OCI-LY1 (cell line): Measurements from ENCODE around the gene CD93.

ENCODE experiments used
- H2AFZ ChIP-seq: fragments of 200-600 bp; sonication (generic), shearing (Covaris generic); 2 replicates; pipeline ENCODE4 v1.6.0; 2014; ENCODE audit warnings: antibody characterized with exemption, mild to moderate bottlenecking, low read length
- H3F3A ChIP-seq: fragments of 200-600 bp; sonication (generic), shearing (Covaris generic); 2 replicates; pipeline ENCODE4 v1.6.0; 2014; ENCODE audit warnings: mild to moderate bottlenecking, antibody characterized with exemption, low read length, moderate library complexity; ENCODE audit not compliant: insufficient read depth
- H3K27ac ChIP-seq: fragments of 200-600 bp; sonication (generic); 2 replicates; pipeline ENCODE4 v1.5.1; 2014; ENCODE audit warnings: low read length, mixed run types, mild to moderate bottlenecking, low read depth; ENCODE audit not compliant: poor library complexity, severe bottlenecking
- H3K27me3 ChIP-seq: fragments of 200-600 bp; sonication (generic); 2 replicates; pipeline ENCODE4 v1.6.0; 2014; ENCODE audit warnings: antibody characterized with exemption, mild to moderate bottlenecking, low read length, moderate library complexity; ENCODE audit not compliant: insufficient read depth
- H3K36me3 ChIP-seq: fragments of 200-600 bp; sonication (generic); 2 replicates; pipeline ENCODE4 v1.6.1; 2014; ENCODE audit warnings: mild to moderate bottlenecking, antibody characterized with exemption, low read length, moderate library complexity, mixed read lengths; ENCODE audit not compliant: insufficient read depth
- H3K4me1 ChIP-seq: fragments of 200-600 bp; sonication (generic); 2 replicates; pipeline ENCODE4 v1.5.1; 2014; ENCODE audit warnings: mild to moderate bottlenecking, low read length, moderate library complexity; ENCODE audit not compliant: insufficient read depth, severe bottlenecking
- H3K4me2 ChIP-seq: fragments of 200-600 bp; sonication (generic), shearing (Covaris generic); 2 replicates; pipeline ENCODE4 v1.6.1; 2014; ENCODE audit warnings: low read length
- H3K4me3 ChIP-seq: fragments of 200-600 bp; sonication (generic); 2 replicates; pipeline ENCODE4 v1.5.1; 2014; ENCODE audit warnings: low read length, low read depth, mild to moderate bottlenecking, mixed read lengths; ENCODE audit not compliant: poor library complexity, severe bottlenecking
- H3K79me2 ChIP-seq: fragments of 200-600 bp; shearing (Covaris generic); 2 replicates; pipeline ENCODE4 v1.6.1; 2016; ENCODE audit warnings: mixed run types, low read length, mixed read lengths; ENCODE audit not compliant: insufficient read depth
- H3K9ac ChIP-seq: fragments of 200-600 bp; sonication (generic), shearing (Covaris generic); 2 replicates; pipeline ENCODE4 v1.6.1; 2014; ENCODE audit warnings: mild to moderate bottlenecking, low read length, mixed read lengths
- H3K9me2 ChIP-seq: fragments of 200-600 bp; sonication (generic), shearing (Covaris generic); 2 replicates; pipeline ENCODE4 v1.6.1; 2014; ENCODE audit warnings: low read depth, mild to moderate bottlenecking, low read length, mixed read lengths
- H3K9me3 ChIP-seq: fragments of 200-600 bp; shearing (Covaris generic); 2 replicates; pipeline ENCODE4 v1.6.1; 2014; ENCODE audit warnings: low read length, mixed read lengths
- H4K20me1 ChIP-seq: fragments of 200-600 bp; sonication (generic), shearing (Covaris generic); 2 replicates; pipeline ENCODE4 v1.6.0; 2016; ENCODE audit warnings: mild to moderate bottlenecking, low read length; ENCODE audit not compliant: insufficient read depth
- EZH2 ChIP-seq: fragments of 200-600 bp; sonication (generic), shearing (Covaris generic); IDR thresholded peaks from 2 replicates; pipeline ENCODE4 v1.8.0; 2017; ENCODE audit warnings: borderline replicate concordance, mixed run types, mild to moderate bottlenecking, antibody characterized with exemption, low read length, moderate library complexity, mixed read lengths
- TF ChIP-seq, protein P1 (sequence below): fragments of 200-600 bp; sonication (generic), shearing (Covaris generic); IDR thresholded peaks from 2 replicates; pipeline ENCODE4 v1.5.1; 2017; ENCODE audit warnings: mild to moderate bottlenecking, antibody characterized with exemption, low read length, moderate library complexity, mixed read lengths

The CD93 gene

DNA sequence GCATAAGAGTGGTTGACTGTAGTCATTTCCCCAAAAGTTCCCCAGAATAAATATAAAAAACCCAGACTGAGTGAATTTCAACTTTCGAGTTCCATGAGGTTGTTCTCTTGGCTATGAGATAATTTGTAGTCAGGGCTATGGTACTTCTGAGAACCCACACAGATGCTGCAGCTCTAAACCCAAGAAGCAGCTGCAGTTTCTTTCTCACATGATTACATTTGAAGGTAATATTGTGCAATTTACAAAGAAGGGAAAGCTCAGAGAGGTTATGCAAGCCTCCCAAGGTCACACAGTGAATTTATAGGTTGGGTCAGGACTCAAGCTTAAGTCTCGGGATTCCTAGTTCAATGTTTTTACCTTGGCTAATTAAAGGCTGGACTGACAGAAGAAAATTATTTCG lies 29.7 kb upstream of the CD93 start:
- no peak for TF ChIP-seq EZH2
- TF ChIP-seq, protein P1, sequence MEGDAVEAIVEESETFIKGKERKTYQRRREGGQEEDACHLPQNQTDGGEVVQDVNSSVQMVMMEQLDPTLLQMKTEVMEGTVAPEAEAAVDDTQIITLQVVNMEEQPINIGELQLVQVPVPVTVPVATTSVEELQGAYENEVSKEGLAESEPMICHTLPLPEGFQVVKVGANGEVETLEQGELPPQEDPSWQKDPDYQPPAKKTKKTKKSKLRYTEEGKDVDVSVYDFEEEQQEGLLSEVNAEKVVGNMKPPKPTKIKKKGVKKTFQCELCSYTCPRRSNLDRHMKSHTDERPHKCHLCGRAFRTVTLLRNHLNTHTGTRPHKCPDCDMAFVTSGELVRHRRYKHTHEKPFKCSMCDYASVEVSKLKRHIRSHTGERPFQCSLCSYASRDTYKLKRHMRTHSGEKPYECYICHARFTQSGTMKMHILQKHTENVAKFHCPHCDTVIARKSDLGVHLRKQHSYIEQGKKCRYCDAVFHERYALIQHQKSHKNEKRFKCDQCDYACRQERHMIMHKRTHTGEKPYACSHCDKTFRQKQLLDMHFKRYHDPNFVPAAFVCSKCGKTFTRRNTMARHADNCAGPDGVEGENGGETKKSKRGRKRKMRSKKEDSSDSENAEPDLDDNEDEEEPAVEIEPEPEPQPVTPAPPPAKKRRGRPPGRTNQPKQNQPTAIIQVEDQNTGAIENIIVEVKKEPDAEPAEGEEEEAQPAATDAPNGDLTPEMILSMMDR: no peak
- H3K9me3 ChIP-seq: no peaks in the 10 kb centered on the region
- no peaks in the 10 kb centered on the region for H3K79me2 ChIP-seq
- H3K27me3 ChIP-seq: no peaks in the 10 kb centered on the region; the same call in 1 of the 2 replicates
- no peak overlapping the region for H3K4me2 ChIP-seq
- no peaks in the 10 kb centered on the region for H4K20me1 ChIP-seq
- no peaks in the 10 kb centered on the region for H3F3A ChIP-seq
- no peak overlapping the region for H3K9ac ChIP-seq
- H3K27ac ChIP-seq: no peak overlapping the region
- no peak overlapping the region for H2AFZ ChIP-seq
- H3K9me2 ChIP-seq: no peaks in the 10 kb centered on the region
- no peaks in the 10 kb centered on the region for H3K36me3 ChIP-seq
- no peaks in the 10 kb centered on the region for H3K4me1 ChIP-seq
- H3K4me3 ChIP-seq: no peak overlapping the region

DNA sequence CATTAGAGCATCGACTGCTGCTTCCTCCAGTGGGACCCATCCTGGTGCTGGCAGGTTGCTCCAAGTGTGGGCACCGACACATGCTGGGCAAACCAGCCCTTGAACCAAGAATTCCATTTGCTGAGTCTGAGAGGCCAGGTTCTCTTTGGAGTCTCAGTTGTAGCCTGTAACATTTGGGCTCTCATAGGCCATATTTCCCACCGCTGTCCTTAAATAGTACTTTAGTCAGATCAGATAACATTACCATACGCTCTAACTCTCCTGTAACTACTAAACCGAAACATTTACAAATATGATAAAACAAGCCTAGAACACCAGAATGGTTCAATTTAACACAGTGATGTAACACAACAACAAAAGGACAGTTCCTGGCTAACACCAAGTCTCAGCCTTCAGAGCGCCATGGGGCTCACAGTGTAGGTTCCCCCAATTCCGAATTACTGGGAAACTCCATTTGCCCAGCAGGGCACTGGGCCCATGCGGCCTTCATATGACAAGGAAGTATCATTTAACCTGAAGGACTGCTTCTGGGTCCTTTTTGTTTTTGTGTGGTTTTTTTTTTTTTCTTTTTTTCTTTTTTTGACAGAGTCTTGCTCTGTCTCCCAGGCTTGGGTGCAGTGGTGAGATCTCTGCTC lies 28.4 kb upstream of the CD93 start:
- Histone ChIP-seq H3K27ac (no peak overlapping the region), H3K4me1 (no peaks in the 10 kb centered on the region), H3K9ac (no peak overlapping the region), H3K9me3 (no peaks in the 10 kb centered on the region), H3K36me3 (no peaks in the 10 kb centered on the region), H3K4me2 (no peak overlapping the region), H4K20me1 (no peaks in the 10 kb centered on the region), H3K9me2 (no peaks in the 10 kb centered on the region), H2AFZ (no peak overlapping the region), H3K4me3 (no peak overlapping the region), H3K27me3 (no peaks in the 10 kb centered on the region; the same call in 1 of the 2 replicates), H3F3A (no peaks in the 10 kb centered on the region), H3K79me2 (no peaks in the 10 kb centered on the region)
- TF ChIP-seq, protein P1: no peak
- TF ChIP-seq EZH2: no peak

DNA sequence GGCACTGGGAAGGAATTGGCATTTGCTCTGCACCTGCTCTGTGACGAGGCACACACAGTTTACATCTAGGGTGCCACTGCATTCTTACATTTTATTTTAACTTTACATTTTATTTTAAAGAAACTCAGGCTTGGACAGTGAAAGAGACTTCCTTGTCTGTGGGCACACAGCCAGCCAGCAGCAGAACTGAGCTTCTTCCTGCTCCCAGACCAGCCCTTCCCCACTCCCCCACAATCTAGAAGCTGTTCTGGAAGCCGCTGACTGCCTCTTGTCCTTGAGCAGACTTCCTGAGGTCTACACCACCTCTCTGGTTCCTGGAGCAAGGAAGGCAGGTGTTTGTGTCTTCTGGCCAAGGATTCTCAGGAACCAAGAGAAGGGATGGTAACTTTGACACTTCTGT lies 27.9 kb upstream of the CD93 start:
- TF ChIP-seq, protein P1: no peak
- TF ChIP-seq EZH2: no peak
- Histone ChIP-seq H3K9me2 (no peaks in the 10 kb centered on the region), H4K20me1 (no peaks in the 10 kb centered on the region), H3K79me2 (no peaks in the 10 kb centered on the region), H3F3A (no peaks in the 10 kb centered on the region), H2AFZ (no peak overlapping the region), H3K27ac (no peak overlapping the region), H3K9ac (no peak overlapping the region), H3K4me2 (no peak overlapping the region), H3K4me1 (no peaks in the 10 kb centered on the region), H3K4me3 (no peak overlapping the region), H3K36me3 (no peaks in the 10 kb centered on the region), H3K27me3 (no peaks in the 10 kb centered on the region; the same call in 1 of the 2 replicates), H3K9me3 (no peaks in the 10 kb centered on the region)
